Smooth muscle cell (in vitro differentiated cells): Measurements from ENCODE around the gene NDUFS4. TPM values are rescaled to one million over a fixed set of nuclear protein-coding genes. Genes with fewer than 3 reads are reported as not detected.
"Not testable (repeated sequence)": the region's sequence is repeated elsewhere in the genome, so short reads cannot be mapped to it uniquely, and the experiment has no call there.

Experiments used
- DNase-seq: peaks from one replicate; lab custom pipeline; 2025; ENCODE audit not compliant: unreplicated experiment; lab: John Stamatoyannopoulos, UW
- H2AFZ ChIP-seq: fragments of 200-600 bp; sonication (generic); 2 replicates; pipeline ENCODE4 v1.6.0; 2016; ENCODE audit warnings: antibody characterized with exemption, low read depth, mild to moderate bottlenecking
- H3F3A ChIP-seq: fragments of 200-600 bp; sonication (generic); 2 replicates; pipeline ENCODE4 v1.6.0; 2017; ENCODE audit warnings: antibody characterized with exemption, low read depth
- H3K27ac ChIP-seq: fragments of 200-600 bp; sonication (generic); 2 replicates; pipeline ENCODE4 v1.5.1; 2016; ENCODE audit warnings: low read depth, mild to moderate bottlenecking
- H3K27me3 ChIP-seq: fragments of 200-600 bp; sonication (generic); 2 replicates; pipeline ENCODE4 v1.6.1; 2016; ENCODE audit warnings: low read depth, mild to moderate bottlenecking
- H3K36me3 ChIP-seq: fragments of 200-600 bp; sonication (generic); 2 replicates; pipeline ENCODE4 v1.5.1; 2016; ENCODE audit warnings: low read depth
- H3K4me1 ChIP-seq: fragments of 200-600 bp; sonication (generic); 2 replicates; pipeline ENCODE4 v1.5.1; 2016; ENCODE audit warnings: low read depth
- H3K4me2 ChIP-seq: fragments of 200-600 bp; sonication (generic); 2 replicates; pipeline ENCODE4 v1.6.0; 2016; ENCODE audit warnings: mild to moderate bottlenecking
- H3K4me3 ChIP-seq: fragments of 200-600 bp; sonication (generic); 2 replicates; pipeline ENCODE4 v1.5.1; 2016; ENCODE audit warnings: mild to moderate bottlenecking
- H3K79me2 ChIP-seq: fragments of 200-600 bp; sonication (generic); 2 replicates; pipeline ENCODE4 v1.6.0; 2016; ENCODE audit warnings: low read depth, mild to moderate bottlenecking
- H3K9ac ChIP-seq: fragments of 200-600 bp; sonication (generic); 2 replicates; pipeline ENCODE4 v1.6.0; 2016; ENCODE audit warnings: low read depth
- H3K9me3 ChIP-seq: fragments of 200-600 bp; sonication (generic); replicated peaks from 2 replicates; pipeline ENCODE4 v1.5.1; 2016; ENCODE audit warnings: low read depth
- H4K20me1 ChIP-seq: fragments of 200-600 bp; sonication (generic); 2 replicates; pipeline ENCODE4 v1.6.0; 2016; ENCODE audit warnings: low read depth
- CTCF ChIP-seq: fragments of 200-600 bp; sonication (generic); IDR thresholded peaks from 2 replicates; pipeline ENCODE4 v1.5.1; 2017; ENCODE audit warnings: borderline replicate concordance, mild to moderate bottlenecking, antibody characterized with exemption; ENCODE audit not compliant: insufficient read depth, poor library complexity, severe bottlenecking
- WGBS: methylation state at CpG from one replicate; pipeline ENCODE4 v1.1.7; 2016; ENCODE audit warnings: low lambda C conversion rate; 5-methylcytosine and 5-hydroxymethylcytosine counted together
- polyA plus RNA-seq: library from polyadenylated mRNA; unstranded; fragments of >200 nt; fragmentation: Nextera tagmentation; extraction: Ambion mirVana; gene quantifications from 2 replicates; pipeline ENCODE4 v1.2.1, GENCODE V29; 2016
- total RNA-seq: library from RNA; depleted of rRNA; stranded (reverse); fragments of >200 nt; gene quantifications from 2 replicates; pipeline ENCODE4 v1.2.3, GENCODE V29; 2014

Gene NDUFS4
- total and polyA plus RNA-seq, 2 experiments from 2014 or later = 182 to 218 TPM

- H4K20me1 ChIP-seq = no peaks in the 10 kb centered on the region
- no peaks in the 10 kb centered on the region for H3F3A ChIP-seq
- no peak for TF ChIP-seq CTCF
- no peaks in the 10 kb centered on the region for H3K79me2 ChIP-seq
- no peaks in the 10 kb centered on the region for H3K36me3 ChIP-seq
- no peak overlapping the region for H2AFZ ChIP-seq
- H3K27me3 ChIP-seq = no peaks in the 10 kb centered on the region
- no peaks in the 10 kb centered on the region for H3K9me3 ChIP-seq
- WGBS = 90% methylated on average over 3 of the region's 3 CpGs
- H3K4me3 ChIP-seq = no peak overlapping the region
- no peak overlapping the region for H3K27ac ChIP-seq
- DNase-seq = no peak
- no peak overlapping the region for H3K4me2 ChIP-seq
- no peaks in the 10 kb centered on the region for H3K4me1 ChIP-seq
- H3K9ac ChIP-seq = no peak overlapping the region
These were observed 118.7 kb downstream of the NDUFS4 start for GRCh38 chr5:53678981-53679660.

GRCh38 chr5:53681079-53681478, 120.6 kb downstream of the NDUFS4 start:
- no peak for TF ChIP-seq CTCF
- Histone ChIP-seq H3K27me3 (no peaks in the 10 kb centered on the region), H4K20me1 (no peaks in the 10 kb centered on the region), H3F3A (no peaks in the 10 kb centered on the region), H3K27ac (no peak overlapping the region), H3K4me2 (no peak overlapping the region), H3K9me3 (no peaks in the 10 kb centered on the region), H2AFZ (no peak overlapping the region), H3K79me2 (no peaks in the 10 kb centered on the region), H3K36me3 (peaks cover 4% of the 10 kb centered on the region), H3K9ac (no peak overlapping the region), H3K4me3 (no peak overlapping the region), H3K4me1 (no peaks in the 10 kb centered on the region)
- DNase-seq = no peak
- WGBS = 100% methylated on average over 1 of the region's 1 CpG

GRCh38 chr5:53691014-53691413, 130.6 kb downstream of the NDUFS4 start:
- H4K20me1 ChIP-seq = no peaks in the 10 kb centered on the region
- no peak overlapping the region for H3K4me2 ChIP-seq
- H3F3A ChIP-seq = no peaks in the 10 kb centered on the region
- H3K9me3 ChIP-seq = peaks cover 5% of the 10 kb centered on the region
- peaks cover 6% of the 10 kb centered on the region for H3K36me3 ChIP-seq
- H3K9ac ChIP-seq = no peak overlapping the region
- H3K4me3 ChIP-seq = no peak overlapping the region
- DNase-seq = no peak
- no peak for TF ChIP-seq CTCF
- H3K79me2 ChIP-seq = no peaks in the 10 kb centered on the region
- H3K4me1 ChIP-seq = no peaks in the 10 kb centered on the region
- no peak overlapping the region for H2AFZ ChIP-seq
- H3K27ac ChIP-seq = no peak overlapping the region
- no peaks in the 10 kb centered on the region for H3K27me3 ChIP-seq

GRCh38 chr5:53694520-53695022, 134.1 kb downstream of the NDUFS4 start:
- Histone ChIP-seq H3K27ac (no peak overlapping the region), H3K79me2 (no peaks in the 10 kb centered on the region), H3K4me3 (no peak overlapping the region), H3K9me3 (peaks cover 13% of the 10 kb centered on the region), H4K20me1 (no peaks in the 10 kb centered on the region), H3K36me3 (peaks cover 6% of the 10 kb centered on the region), H3K4me1 (no peaks in the 10 kb centered on the region), H3F3A (no peaks in the 10 kb centered on the region), H3K27me3 (no peaks in the 10 kb centered on the region), H3K4me2 (no peak overlapping the region), H2AFZ (no peak overlapping the region), H3K9ac (no peak overlapping the region)
- no peak for TF ChIP-seq CTCF
- DNase-seq = no peak
- 96% methylated on average over 1 of the region's 1 CpG for WGBS

- H3K79me2 ChIP-seq, H3K4me3 ChIP-seq, H4K20me1 ChIP-seq, H3F3A ChIP-seq, DNase-seq, H3K27ac ChIP-seq, H3K9me3 ChIP-seq, H3K4me2 ChIP-seq, H2AFZ ChIP-seq, H3K4me1 ChIP-seq, H3K9ac ChIP-seq, H3K27me3 ChIP-seq, H3K36me3 ChIP-seq: not testable (repeated sequence)
- WGBS = 93% methylated on average over 1 of the region's 1 CpG
These were observed 150.0 kb downstream of the NDUFS4 start for GRCh38 chr5:53710405-53710804.
